HAP-1 (cell line): ENCODE data around the gene RAB31.

Source experiments
- DNase-seq, 2 experiments: peaks; one replicate each; pipeline ENCODE4 v3.0.0-alpha.2; 2016 to 2020; ENCODE audit warnings: low spot score in 2 of 2
- H3K27me3 ChIP-seq: fragments of 250-450 bp; sonication (Bioruptor Pico); 2 replicates; pipeline ENCODE4 v1.5.1; 2020; ENCODE audit warnings: low read depth, mild to moderate bottlenecking, moderate library complexity
- H3K36me3 ChIP-seq: fragments of 250-450 bp; sonication (Bioruptor Pico); replicated peaks from 2 replicates; pipeline ENCODE4 v1.5.1; 2020; ENCODE audit warnings: mild to moderate bottlenecking
- H3K4me1 ChIP-seq: fragments of 250-450 bp; sonication (Bioruptor Pico); 2 replicates; pipeline ENCODE4 v1.5.1; 2020; ENCODE audit warnings: mild to moderate bottlenecking
- H3K4me3 ChIP-seq: fragments of 250-450 bp; sonication (Bioruptor Pico); 2 replicates; pipeline ENCODE4 v1.5.1; 2020; ENCODE audit warnings: mild to moderate bottlenecking, moderate library complexity
- H3K9me3 ChIP-seq: fragments of 250-450 bp; sonication (Bioruptor Pico); 2 replicates; pipeline ENCODE4 v1.5.1; 2020; ENCODE audit warnings: mild to moderate bottlenecking, moderate library complexity
- in situ Hi-C: fragments of 300-500 bp; cut with MboI; formaldehyde crosslinking; loops from 3 replicates; pipeline ENCODE4 v1.14.3; 2020; ENCODE audit warnings: low sequenced_read_pairs, inconsistent platforms, mixed read lengths

Gene RAB31

DNA sequence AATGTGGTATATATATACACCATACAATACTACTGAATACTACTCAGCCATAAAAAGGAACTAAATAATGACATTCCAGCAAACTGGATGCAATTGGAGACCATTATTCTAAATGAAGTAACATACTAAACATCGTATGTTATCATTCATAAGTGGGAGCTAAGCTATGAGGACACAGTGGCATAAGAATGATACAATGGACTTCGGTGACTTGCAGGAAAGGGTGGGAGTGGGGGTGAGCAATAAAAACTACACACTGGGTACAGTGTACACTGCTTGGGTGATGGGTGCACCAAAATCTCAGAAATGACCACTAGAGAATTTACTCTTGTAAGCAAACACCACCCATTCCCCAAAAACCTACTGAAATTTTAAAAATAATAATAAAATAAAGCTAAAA, 87.9 kb downstream of the RAB31 start:
- no peaks in the 10 kb centered on the region for H3K9me3 ChIP-seq
- H3K4me3 ChIP-seq = no peak overlapping the region
- no peaks in the 10 kb centered on the region for H3K27me3 ChIP-seq
- H3K36me3 ChIP-seq = 0 out of 2 replicates have a peak, but pooled peaks cover 3% of the 10 kb centered on the region
- no peak for DNase-seq
- in situ Hi-C loops = no loop called here
- peaks cover 15% of the 10 kb centered on the region for H3K4me1 ChIP-seq

DNA sequence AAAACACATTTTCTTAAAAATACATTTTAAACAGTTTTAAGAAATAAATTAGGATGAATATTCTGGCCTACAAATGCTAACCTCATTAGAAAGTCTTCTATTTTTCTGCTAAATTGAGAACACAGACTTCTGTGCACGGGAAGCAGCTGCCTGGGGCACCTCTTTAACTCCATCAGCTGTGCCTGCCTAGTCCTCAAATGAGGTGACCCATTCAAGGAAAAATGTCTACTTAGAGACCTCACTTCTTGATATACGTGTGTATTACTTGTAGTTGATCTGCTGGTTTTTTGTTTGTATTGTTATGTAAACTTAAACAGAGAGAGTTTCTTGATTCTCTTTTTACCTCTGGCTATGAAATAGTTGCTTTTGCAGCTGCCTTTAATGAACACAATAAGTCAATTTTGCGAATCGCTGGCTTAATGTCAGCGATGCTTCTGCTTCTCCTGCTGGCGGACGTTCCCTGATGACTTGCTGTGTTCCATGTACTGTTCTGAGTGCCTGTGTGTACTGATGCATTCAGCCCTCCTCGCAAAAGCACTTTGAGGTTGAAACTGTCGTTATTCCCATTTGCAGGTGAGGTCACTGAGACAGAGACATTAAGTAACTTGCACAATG, 88.9 kb downstream of the RAB31 start:
- no peak overlapping the region for H3K4me3 ChIP-seq
- H3K27me3 ChIP-seq = no peaks in the 10 kb centered on the region
- H3K36me3 ChIP-seq = 0 out of 2 replicates have a peak, but pooled peaks cover 3% of the 10 kb centered on the region
- in situ Hi-C loops = no loop called here
- peaks cover 13% of the 10 kb centered on the region for H3K4me1 ChIP-seq
- peak; percentile 59 to 79 for DNase-seq
- H3K9me3 ChIP-seq = no peaks in the 10 kb centered on the region

DNA sequence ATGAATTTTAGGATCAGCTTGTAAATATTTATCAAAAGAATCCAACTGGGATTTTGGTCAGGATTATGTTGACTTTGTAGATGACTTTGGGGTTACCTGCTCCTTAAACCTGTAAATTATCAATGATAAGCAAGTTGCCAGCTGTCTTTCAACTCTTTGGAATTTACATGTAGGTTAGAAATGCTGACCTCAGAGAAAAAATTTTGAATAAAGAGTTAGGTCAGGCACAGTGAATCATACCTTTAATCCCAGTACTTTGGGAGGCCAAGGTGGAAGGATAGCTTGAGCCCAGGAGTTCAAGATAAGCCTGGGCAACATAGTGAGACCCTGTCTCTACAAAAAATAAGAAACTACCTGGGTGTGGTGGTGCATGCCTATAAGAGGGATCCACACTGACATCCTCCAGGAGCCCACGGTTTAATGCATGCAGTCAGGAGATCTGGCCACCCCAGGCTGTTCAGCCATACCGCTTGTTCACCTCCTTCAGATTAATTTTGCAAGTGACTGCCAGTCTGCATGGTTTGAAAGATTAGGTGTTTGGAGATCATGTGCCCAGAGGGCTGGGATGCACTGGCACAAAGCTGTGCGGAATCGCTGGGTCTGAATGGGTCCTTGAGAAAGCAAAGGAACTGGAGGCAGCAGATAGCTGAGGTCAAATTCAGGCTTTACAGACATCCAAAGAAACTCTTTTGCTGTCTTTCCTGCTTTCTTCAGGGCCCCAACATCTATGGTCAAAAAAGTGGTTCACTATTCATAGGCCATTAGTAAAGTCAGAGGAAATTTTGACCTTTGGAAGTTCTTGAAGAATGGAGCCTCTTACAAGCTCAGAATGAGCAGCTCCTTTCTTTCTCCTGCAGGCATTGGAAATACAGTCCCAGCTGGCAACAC, 94.3 kb downstream of the RAB31 start:
- Histone ChIP-seq H3K4me3 (no peak overlapping the region), H3K36me3 (no peaks in the 10 kb centered on the region), H3K9me3 (no peaks in the 10 kb centered on the region), H3K27me3 (no peaks in the 10 kb centered on the region), H3K4me1 (peaks cover 5% of the 10 kb centered on the region)
- in situ Hi-C loops = no loop called here
- no peak for DNase-seq

DNA sequence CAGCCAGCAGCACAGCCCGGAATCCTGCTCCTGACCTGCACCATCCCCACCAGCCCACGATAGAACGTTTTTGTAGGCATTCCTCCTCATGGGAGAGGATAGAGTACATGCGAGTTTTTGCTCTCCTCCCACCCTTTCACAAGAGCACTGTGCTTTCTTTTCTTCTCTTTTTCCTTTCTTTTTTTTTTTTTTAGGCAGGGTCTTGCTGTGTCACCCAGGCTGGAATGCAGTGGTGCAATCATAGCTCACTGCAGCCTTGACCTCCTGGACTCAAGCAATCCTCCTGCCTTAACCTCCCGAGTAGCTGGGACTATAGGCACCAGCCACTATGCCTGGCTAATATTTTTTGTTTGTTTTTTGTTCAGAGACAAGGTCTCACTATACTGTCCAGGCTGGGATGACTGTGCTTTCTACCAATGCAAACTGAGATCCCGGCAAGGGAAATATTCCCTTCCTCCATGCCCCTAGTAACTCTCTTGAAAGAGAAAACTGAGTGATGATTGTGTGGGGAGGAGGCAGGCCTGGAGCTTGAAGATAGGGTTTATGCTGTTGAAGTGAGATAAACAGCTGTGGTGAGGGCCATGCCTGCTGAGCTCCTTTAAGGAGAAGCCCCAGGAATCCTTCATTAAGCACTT, 95.1 kb downstream of the RAB31 start:
- no peaks in the 10 kb centered on the region for H3K36me3 ChIP-seq
- in situ Hi-C loops = no loop called here

DNA sequence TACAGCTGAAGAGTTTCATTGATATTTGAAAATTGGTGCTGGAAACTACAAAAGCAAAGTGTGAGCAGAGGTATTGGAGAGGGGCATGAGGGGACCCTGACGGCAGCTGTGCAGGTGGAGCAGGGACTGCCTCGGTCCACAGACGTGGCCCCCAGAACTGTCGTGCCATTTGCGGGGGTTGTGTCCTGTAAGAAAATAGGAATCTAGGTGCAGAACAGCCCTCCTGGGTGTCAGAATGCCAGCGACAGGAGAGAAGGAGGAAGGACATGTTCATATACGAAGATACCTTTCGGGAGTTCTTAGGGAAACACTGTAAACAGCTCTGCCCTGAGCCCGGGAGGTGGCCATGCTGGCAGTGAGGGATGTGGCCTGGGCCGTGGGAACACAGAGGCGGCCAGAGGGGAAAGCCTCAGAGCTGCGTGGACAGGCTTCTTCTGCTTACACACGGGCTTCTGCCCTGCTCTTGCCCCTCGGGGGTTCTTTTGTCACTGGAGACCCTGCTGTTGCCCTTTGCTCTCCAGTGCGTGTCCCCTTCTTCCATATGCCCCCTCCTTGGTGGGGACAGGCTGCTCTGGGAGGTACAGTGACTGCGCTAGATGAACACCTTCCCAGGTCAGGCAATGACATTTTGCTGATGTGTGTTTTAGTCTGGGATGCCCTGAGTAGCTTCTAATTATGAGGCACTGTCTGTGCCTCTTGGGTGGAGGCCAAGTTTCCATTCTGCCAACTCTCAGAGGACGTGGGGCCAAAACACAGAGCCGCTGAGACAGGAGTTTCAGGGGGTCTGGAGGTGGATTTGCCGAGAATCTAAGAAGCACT, 95.8 kb downstream of the RAB31 start:
- no peaks in the 10 kb centered on the region for H3K27me3 ChIP-seq
- peak in 1 of 2 experiments; percentile 21 for DNase-seq
- H3K4me1 ChIP-seq = peaks cover 14% of the 10 kb centered on the region
- in situ Hi-C loops = no loop called here
- H3K9me3 ChIP-seq = no peaks in the 10 kb centered on the region
- no peak overlapping the region for H3K4me3 ChIP-seq
- no peaks in the 10 kb centered on the region for H3K36me3 ChIP-seq

More for the DNA sequence above, 95.1 kb downstream of the RAB31 start:
- no peak for DNase-seq
- Histone ChIP-seq H3K4me1 (peaks cover 9% of the 10 kb centered on the region), H3K9me3 (no peaks in the 10 kb centered on the region), H3K27me3 (no peaks in the 10 kb centered on the region), H3K4me3 (no peak overlapping the region)

DNA sequence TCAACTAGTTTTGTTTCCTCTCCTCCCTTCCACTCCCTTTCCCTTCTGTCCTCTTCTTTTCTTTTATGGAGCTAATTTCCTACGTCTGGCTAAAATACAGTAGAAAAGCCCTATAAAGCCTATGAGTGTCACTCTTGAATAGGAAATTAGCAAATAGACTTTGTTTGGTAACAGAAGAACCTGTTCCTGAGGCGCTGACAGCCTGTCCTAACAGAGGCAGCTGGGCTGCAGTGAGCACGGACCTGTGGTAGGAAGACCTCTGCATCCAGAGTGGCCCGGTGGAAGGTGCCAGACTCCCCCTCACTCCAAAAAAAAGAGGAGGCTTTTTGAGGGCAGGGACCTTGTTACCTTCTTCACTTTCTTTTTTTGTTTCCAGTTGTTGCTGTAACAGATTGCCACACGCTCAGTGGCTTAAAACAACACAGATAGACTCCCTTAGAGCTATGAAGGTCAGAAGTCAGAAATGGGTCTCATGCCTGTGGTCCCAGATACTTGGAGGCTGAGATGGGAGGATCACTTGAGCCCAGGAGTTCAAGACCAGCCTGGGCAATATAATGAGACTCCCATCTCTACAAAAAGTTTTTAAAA, 96.5 kb downstream of the RAB31 start:
- H3K9me3 ChIP-seq = no peaks in the 10 kb centered on the region
- H3K36me3 ChIP-seq = no peaks in the 10 kb centered on the region
- DNase-seq = no peak
- no peak overlapping the region for H3K4me3 ChIP-seq
- in situ Hi-C loops = no loop called here
- H3K4me1 ChIP-seq = peaks cover 21% of the 10 kb centered on the region
- no peaks in the 10 kb centered on the region for H3K27me3 ChIP-seq

DNA sequence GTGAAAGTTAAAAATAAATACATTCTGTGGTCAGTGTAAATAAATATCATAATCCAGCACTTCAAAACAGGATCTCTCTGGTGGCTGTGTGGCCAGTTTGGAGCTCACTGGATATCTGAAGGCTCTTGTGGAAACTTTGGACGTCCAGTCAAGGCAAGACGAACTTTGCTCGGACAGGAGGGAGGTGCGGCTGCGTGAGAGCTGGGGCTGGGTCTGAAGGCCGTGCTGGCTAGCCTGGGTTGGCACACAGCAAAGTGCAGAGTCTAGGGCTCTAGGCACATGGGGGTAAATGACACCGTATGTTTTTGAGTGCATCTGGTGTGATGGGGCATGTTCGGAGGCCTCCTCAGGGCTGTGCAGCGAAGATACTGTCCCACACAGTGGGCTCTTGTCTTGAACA, 98.8 kb downstream of the RAB31 start:
- Histone ChIP-seq H3K27me3 (no peaks in the 10 kb centered on the region), H3K4me1 (peaks cover 21% of the 10 kb centered on the region), H3K9me3 (no peaks in the 10 kb centered on the region), H3K4me3 (no peak overlapping the region), H3K36me3 (no peaks in the 10 kb centered on the region)
- no peak for DNase-seq
- in situ Hi-C loops = no loop called here

DNA sequence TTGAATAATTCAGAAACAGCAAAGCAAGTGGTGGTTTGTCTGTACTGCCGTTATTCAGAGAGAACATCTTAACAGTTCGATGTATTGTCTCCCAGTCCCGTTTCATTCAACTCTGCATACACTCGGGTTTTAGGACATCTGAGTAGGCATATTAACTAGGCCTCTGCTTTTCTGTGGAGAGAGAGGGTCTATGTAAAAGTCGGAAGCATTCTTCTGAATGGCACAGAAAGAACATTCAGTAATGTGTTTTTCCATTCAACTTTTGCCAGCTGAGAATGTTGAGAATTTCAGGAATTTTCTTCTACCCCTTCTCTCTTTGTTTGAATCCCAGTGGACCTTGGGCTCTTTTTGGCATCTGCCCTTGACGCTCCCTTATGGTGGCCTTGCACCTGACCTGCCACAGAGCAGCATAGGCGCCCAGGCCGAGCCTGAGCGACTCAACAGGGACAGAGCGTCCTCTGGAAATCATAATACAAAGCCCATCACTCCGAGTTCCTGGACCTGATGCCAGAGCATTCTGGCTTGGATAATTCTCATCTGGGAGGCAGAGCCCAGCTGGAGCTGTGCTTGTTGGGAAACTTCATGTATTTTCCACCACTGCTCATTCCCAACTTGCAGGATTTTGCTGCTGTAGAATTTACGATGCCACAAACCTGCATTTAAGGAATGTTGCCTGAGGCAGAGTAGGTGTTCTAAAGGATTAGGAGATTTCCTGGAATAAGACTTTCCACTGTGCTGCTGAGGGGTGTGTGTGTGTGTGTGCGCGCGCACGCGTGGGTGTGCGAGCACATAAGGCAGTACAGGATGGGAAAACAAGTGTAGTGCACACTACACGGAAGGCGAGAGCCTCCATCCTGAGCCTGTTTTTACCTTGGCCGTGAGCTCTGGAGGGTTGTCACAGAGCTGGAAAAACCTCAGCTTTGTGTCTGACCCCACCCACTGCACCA, 100.5 kb downstream of the RAB31 start:
- no peaks in the 10 kb centered on the region for H3K36me3 ChIP-seq
- DNase-seq = peak; percentile 82 to 88
- no peaks in the 10 kb centered on the region for H3K9me3 ChIP-seq
- no peaks in the 10 kb centered on the region for H3K27me3 ChIP-seq
- in situ Hi-C loops = no loop called here
- no peak overlapping the region for H3K4me3 ChIP-seq
- peaks cover 21% of the 10 kb centered on the region for H3K4me1 ChIP-seq

DNA sequence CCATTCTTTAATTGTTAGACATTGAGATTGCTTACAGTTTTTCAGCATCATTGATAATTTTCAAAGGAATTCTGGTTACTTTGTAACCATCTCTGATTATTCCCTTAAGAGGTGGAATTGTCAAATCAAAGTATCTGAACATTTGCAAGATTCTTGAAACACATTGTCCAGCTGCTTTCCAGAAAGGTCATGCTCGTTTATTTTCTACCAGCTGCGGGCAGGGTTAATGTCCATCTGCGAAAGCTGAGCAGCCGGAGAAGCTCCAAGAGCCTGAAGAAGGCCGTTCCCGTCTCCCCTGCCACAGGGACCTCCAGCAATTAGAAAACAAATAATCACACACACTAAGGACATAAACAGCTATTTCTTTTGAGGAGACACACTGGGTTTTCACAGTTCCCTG, 101.6 kb downstream of the RAB31 start:
- in situ Hi-C loops = no loop called here
- no peak for DNase-seq

DNA sequence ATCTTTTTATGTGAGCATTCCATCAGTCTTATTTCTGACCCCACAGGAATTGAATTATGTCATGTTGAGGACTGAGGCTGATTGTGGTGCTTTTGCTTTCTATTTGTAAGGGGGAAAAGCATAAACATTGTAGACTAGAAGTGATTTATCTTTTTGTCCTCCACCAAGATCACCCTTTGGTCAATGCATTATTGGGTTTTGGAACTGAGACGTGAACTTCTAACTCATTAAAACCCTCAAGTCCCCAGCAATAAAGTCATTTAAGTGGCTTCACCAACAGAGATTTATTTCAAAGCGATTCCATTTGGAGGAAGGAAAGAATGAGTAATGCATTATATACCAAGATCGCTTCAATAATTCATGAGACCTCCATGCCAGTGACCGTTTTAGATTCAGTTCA, 102.2 kb downstream of the RAB31 start:
- H3K36me3 ChIP-seq = no peaks in the 10 kb centered on the region
- H3K4me1 ChIP-seq = peaks cover 21% of the 10 kb centered on the region
- no peaks in the 10 kb centered on the region for H3K27me3 ChIP-seq
- no peak overlapping the region for H3K4me3 ChIP-seq
- DNase-seq = no peak
- in situ Hi-C loops = no loop called here
- H3K9me3 ChIP-seq = no peaks in the 10 kb centered on the region

More for the DNA sequence above, 101.6 kb downstream of the RAB31 start:
- H3K36me3 ChIP-seq = no peaks in the 10 kb centered on the region
- no peaks in the 10 kb centered on the region for H3K9me3 ChIP-seq
- peaks cover 21% of the 10 kb centered on the region for H3K4me1 ChIP-seq
- H3K27me3 ChIP-seq = no peaks in the 10 kb centered on the region
- H3K4me3 ChIP-seq = no peak overlapping the region

DNA sequence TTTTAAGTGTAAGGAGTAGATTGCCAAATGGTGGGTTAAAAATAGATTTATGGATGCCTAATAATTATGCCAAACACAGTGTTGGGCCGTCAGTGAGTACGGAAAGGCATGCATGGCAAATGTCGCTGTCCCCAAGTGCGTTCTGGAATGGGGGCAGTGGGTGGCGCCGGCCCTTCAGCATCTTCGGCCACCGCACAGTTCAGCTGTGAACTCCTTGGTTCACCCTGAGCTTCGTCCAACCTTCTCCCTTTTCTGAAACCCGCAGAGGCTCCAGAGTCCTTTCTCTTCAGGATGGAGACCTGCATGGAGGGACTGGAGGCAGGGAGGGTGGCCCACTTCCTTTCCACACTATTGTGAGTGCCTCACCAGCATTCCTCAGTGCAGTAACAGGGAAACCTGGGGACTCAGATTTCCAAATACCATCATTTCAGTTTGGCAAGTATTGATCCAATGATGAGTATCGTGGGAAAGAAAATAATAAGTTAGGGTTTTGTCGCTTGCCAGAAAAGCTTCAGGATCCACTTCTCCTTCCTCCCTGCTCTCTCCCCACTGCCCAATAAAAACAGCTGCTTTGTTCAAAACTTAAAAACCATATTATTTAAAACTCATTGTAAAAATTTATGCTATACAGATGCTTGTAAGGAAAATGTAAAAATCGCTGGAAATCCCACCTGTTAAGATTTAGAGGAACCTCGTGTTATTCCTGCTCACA, 103.0 kb downstream of the RAB31 start:
- Histone ChIP-seq H3K9me3 (no peaks in the 10 kb centered on the region), H3K27me3 (no peaks in the 10 kb centered on the region), H3K36me3 (no peaks in the 10 kb centered on the region; the same call in 1 of the 2 replicates), H3K4me1 (peaks cover 21% of the 10 kb centered on the region), H3K4me3 (no peak overlapping the region)
- in situ Hi-C loops = no loop called here
- DNase-seq = no peak

DNA sequence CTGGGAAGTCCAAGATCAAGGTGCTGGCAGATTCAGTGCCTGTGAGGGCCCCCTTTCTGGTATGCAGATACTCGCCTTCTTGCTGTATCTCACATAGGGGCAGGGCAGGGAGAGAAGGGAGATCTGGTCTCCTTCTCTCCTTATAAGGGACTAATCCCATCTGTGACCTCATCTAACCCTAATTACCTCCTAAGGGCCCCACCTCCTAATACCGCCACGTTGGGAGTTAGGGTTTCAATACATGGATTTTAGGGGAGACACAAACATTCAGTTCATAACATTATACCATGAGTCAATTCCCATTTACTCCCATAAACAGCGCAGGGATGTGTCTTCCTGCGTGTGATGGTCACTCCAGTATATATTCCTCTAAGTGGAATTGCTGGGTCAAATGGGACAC, 103.9 kb downstream of the RAB31 start:
- H3K36me3 ChIP-seq = peaks cover 4% of the 10 kb centered on the region
- in situ Hi-C loops = no loop called here
- no peak overlapping the region for H3K4me3 ChIP-seq
- no peak for DNase-seq
- no peaks in the 10 kb centered on the region for H3K27me3 ChIP-seq
- H3K9me3 ChIP-seq = no peaks in the 10 kb centered on the region
- peaks cover 21% of the 10 kb centered on the region for H3K4me1 ChIP-seq
